ENCODE measurements around the gene RALGPS2.

GRCh38 chr1:178935610-178936009 lies 210.6 kb downstream of the RALGPS2 start:
- TF ChIP-seq POLR2A (IDR thresholded peaks at IDR 0.05) = no peak
- no peak for TF ChIP-seq CTCF (IDR thresholded peaks at IDR 0.05 in 8 of 11, conservative IDR thresholded peaks at IDR 0.05 in 3 of 11)
- no peak for TF ChIP-seq POLR2AphosphoS5 (IDR thresholded peaks at IDR 0.05)

Measured in spleen (tissue), 7 donors.